ENCODE results near the gene TIPARP. TPM values are rescaled to one million over a fixed set of nuclear protein-coding genes. Genes with fewer than 3 reads are reported as not detected.
"Not testable (repeated sequence)": the region's sequence is repeated elsewhere in the genome, so short reads cannot be mapped to it uniquely, and the experiment has no call there.

The TIPARP gene
- total RNA-seq, 1 donor from 2014 or later: 13.4 TPM

DNA sequence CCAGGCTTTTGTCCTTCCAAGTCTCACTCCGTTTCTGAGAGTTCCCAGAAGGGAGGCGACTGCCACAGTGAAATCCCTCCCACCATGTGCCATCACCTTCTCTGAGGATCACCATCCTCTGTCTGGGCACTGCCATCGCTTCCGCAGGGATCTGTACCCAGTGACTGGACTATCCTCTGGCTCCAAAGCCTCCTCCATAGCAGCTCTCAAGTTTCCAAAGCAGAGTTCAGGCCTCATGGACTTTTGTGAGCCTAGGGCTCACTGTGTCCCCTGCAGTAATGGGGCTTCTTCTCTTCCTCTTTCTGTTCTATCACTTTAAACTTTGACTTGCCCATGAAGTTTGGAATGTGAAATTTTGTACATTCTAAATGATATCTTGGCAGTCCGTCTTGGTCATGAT is 63.9 kb downstream of the TIPARP start:
- DNase-seq (ENCODE audit: low read depth, low spot score): no peak
- Mint-ChIP-seq H3K4me3 (no peak overlapping the region), H3K4me1 (no peaks in the 10 kb centered on the region), H3K27ac (ENCODE audit: unreplicated experiment) (no peak overlapping the region), H3K9me3 (peaks cover 2% of the 10 kb centered on the region), H3K27me3 (ENCODE audit: low read depth) (no peaks in the 10 kb centered on the region), H3K36me3 (ENCODE audit: low read depth) (no peaks in the 10 kb centered on the region)
- TF ChIP-seq, protein P1, sequence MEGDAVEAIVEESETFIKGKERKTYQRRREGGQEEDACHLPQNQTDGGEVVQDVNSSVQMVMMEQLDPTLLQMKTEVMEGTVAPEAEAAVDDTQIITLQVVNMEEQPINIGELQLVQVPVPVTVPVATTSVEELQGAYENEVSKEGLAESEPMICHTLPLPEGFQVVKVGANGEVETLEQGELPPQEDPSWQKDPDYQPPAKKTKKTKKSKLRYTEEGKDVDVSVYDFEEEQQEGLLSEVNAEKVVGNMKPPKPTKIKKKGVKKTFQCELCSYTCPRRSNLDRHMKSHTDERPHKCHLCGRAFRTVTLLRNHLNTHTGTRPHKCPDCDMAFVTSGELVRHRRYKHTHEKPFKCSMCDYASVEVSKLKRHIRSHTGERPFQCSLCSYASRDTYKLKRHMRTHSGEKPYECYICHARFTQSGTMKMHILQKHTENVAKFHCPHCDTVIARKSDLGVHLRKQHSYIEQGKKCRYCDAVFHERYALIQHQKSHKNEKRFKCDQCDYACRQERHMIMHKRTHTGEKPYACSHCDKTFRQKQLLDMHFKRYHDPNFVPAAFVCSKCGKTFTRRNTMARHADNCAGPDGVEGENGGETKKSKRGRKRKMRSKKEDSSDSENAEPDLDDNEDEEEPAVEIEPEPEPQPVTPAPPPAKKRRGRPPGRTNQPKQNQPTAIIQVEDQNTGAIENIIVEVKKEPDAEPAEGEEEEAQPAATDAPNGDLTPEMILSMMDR (conservative IDR thresholded peaks at IDR 0.05): no peak

DNA sequence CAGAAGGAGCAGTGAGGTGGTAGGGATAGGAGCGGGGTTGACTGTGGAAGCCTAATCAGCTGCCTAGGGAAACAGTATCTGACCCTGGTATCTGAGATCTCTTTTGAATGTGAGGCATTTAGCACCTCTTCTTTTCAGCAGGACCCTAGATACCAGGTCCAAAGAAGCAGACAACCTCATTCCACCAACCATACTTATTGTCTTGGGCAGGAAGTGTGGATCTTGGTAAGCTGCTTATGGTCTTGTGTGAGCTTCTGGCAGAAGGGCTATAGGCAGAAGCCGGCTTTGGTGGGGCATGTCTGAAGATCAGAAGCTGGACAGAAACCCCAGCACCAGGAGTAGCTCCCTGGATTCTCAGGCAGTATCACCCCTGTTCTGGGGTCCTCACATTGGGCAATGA is 65.6 kb downstream of the TIPARP start:
- Mint-ChIP-seq H3K27ac (ENCODE audit: unreplicated experiment) (no peak overlapping the region), H3K9me3 (peaks cover 2% of the 10 kb centered on the region), H3K4me3 (no peak overlapping the region), H3K27me3 (ENCODE audit: low read depth) (no peaks in the 10 kb centered on the region), H3K4me1 (no peaks in the 10 kb centered on the region), H3K36me3 (ENCODE audit: low read depth) (no peaks in the 10 kb centered on the region)
- DNase-seq (ENCODE audit: low read depth, low spot score): no peak
- TF ChIP-seq, protein P1 (conservative IDR thresholded peaks at IDR 0.05): no peak

DNA sequence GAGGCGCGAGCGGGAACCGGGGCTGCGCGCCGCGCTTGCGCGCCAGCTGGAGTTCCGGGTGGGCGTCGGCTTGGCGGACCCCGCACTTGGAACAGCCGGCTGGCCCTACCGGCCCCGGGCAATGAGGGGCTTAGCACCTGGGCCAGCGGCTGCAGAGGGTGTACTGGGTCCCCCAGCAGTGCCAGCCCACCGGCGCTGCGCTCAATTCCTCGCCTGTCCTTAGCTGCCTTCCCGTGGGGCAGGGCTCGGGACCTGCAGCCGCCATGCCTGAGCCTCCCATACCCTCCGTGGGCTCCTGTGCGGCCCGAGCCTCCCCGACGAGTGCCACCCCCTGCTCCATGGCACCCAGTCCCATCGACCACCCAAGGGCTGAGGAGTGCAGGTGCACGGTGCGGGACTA is 66.2 kb downstream of the TIPARP start:
- not testable (repeated sequence) for DNase-seq (ENCODE audit: low read depth, low spot score); H3K4me1 Mint-ChIP-seq; H3K4me3 Mint-ChIP-seq; H3K27me3 Mint-ChIP-seq (ENCODE audit: low read depth); H3K27ac Mint-ChIP-seq (ENCODE audit: unreplicated experiment); H3K9me3 Mint-ChIP-seq; H3K36me3 Mint-ChIP-seq (ENCODE audit: low read depth)

DNA sequence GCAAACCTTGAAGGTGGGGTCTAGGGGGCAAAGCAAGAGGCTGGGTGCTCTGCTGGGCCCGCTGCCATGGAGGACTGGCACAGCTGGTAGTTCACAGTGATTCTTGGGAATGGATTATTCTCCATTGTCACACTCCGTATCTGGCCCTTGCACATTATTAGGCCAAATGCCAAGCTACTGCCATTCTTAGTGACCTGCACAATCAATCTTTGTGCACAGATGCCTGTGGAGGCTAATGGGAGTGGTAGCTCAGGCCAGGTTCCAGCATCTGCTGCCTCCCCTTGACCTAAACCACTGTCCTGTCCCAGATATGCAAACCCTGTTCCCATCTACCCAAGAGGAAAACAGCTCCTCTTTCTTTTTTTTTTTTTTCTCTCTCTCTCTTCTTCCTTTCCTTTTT is 67.5 kb downstream of the TIPARP start:
- no peak for DNase-seq (ENCODE audit: low read depth, low spot score)
- Mint-ChIP-seq H3K4me3 (no peak overlapping the region), H3K27me3 (ENCODE audit: low read depth) (no peaks in the 10 kb centered on the region), H3K4me1 (no peaks in the 10 kb centered on the region), H3K9me3 (peaks cover under 1% of the 10 kb centered on the region), H3K36me3 (ENCODE audit: low read depth) (peaks cover 3% of the 10 kb centered on the region), H3K27ac (ENCODE audit: unreplicated experiment) (no peak overlapping the region)
- TF ChIP-seq, protein P1 (conservative IDR thresholded peaks at IDR 0.05): no peak

DNA sequence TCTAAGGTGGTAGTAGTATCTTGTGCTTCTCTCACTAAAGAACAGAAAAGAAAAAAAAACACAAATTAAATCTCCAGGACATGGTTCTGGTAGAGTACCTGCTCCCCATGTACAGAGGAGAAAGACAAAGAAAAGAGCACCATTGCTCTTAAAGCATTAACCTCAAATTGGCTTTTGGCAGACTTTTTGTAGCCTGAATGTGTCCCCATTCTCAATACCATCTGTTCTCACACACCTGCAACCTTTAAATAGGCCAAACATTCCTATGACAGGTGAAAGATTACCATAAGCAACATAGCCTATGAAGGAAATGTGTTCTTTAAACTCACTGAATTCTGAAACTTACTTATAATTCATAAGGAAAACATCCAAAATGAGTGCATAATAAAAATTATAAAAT is 68.0 kb downstream of the TIPARP start:
- Mint-ChIP-seq H3K36me3 (ENCODE audit: low read depth) (peaks cover 6% of the 10 kb centered on the region), H3K27me3 (ENCODE audit: low read depth) (no peaks in the 10 kb centered on the region), H3K27ac (ENCODE audit: unreplicated experiment) (no peak overlapping the region), H3K9me3 (peaks cover 3% of the 10 kb centered on the region), H3K4me1 (no peaks in the 10 kb centered on the region), H3K4me3 (no peak overlapping the region)
- TF ChIP-seq, protein P1 (conservative IDR thresholded peaks at IDR 0.05): no peak
- no peak for DNase-seq (ENCODE audit: low read depth, low spot score)

DNA sequence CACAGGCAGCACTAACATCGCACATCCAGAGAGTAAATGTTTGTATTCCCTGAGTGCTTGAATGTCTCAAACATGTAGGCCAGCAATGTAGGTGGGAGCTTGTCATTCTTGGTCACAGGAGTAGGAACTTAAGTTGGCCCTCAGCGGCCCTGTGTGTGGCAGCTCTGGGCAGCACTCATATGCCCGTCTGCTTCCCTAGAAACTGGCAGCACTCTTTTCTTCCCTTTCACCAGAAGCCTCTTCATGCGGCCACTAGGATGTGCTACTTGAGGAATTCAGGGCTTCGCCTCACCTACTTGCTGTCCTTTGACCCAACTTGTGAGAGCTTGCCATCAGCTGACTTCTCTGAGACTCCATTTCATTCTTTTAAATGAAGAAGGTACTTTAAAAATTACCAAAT is 69.5 kb downstream of the TIPARP start:
- H3K4me1 Mint-ChIP-seq: no peaks in the 10 kb centered on the region
- H3K27ac Mint-ChIP-seq (ENCODE audit: unreplicated experiment): no peak overlapping the region
- H3K27me3 Mint-ChIP-seq (ENCODE audit: low read depth): no peaks in the 10 kb centered on the region
- no peak overlapping the region for H3K4me3 Mint-ChIP-seq
- H3K9me3 Mint-ChIP-seq: peaks cover 3% of the 10 kb centered on the region
- peaks cover 6% of the 10 kb centered on the region for H3K36me3 Mint-ChIP-seq (ENCODE audit: low read depth)
- TF ChIP-seq, protein P1 (conservative IDR thresholded peaks at IDR 0.05): no peak
- no peak for DNase-seq (ENCODE audit: low read depth, low spot score)
